ENCODE results near the gene SLC35E1. TPM values are rescaled to one million over a fixed set of nuclear protein-coding genes. Genes with fewer than 3 reads are reported as not detected.

Gene SLC35E1
- total RNA-seq (2014; rRNA removed; shearing (Covaris generic)), result 24.1 and 30.3 TPM in 2 replicates
- 16.2 and 17.0 TPM in 2 replicates for polyA plus RNA-seq (2016; fragmentation: Nextera tagmentation; extraction: Ambion mirVana)
- long read RNA-seq, partial matches to known transcripts, result 0 of 2 reads
- long read RNA-seq, other reads (novel, unspliced or antisense), result 1 of 2 reads

DNA sequence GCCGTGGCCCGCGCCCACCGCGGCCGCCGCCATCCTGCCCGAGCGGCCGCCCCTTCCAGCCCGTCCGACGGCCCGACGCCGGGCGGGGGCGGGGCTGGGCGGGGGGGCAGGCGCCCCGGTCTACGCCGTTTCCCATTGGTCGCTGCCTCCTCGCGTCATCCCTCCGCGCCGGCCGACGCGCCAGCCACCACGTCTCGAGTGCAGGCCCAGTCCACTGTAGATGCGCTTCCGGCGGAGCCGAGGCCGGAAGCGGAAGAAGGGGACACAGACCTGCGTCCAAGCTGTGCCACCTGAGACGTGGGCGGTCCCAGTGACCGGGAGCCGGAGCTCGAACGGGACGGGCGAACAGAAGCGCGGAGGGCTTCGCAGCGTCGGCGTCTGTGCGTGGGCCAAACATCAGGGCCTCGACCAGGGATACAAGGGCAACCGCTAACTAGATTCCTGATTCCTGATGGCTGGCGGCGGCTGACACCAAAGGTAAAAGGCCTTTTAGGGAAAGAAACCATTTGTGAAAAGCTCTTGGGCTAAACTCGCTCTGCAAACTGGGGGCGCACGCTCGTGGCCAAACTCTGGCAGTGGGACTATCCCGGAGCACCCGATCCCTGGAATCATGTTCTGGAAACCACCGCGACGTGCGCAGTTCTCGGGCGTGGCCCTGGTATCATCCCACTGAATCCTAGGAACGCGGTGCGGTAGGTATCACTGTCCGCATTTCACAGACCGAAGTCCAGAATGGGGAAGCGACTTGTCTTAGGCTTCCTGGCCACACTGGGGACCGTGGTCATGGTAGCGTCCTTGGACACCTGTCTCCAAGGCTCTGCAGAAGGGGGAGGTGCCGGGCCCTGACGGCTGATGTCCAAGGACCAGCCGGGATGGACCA lies at the start of gene SLC35E1:
Gene SLC35E1, minus strand, starts transcription at position 84 of the 880 bp plus-strand sequence. Its CDS starts 51 bp downstream, at position 33.
- DNase-seq (ENCODE audit: low spot score) (peak; percentile 98), ATAC-seq (peak; percentile 97)
- Mint-ChIP-seq H3K36me3 (ENCODE audit: low read depth) (peaks cover 28% of the 10 kb centered on the region), H3K4me1 (peaks cover 8% of the 10 kb centered on the region), H3K4me3 (peak within 1 kb of the TSS; percentile 98), H3K27me3 (ENCODE audit: insufficient read depth, low read depth, poor library complexity) (peaks cover 10% of the 10 kb centered on the region), H3K9me3 (no peaks in the 10 kb centered on the region), H3K27ac (peak within 1 kb of the TSS; percentile 96)
- Histone ChIP-seq H3K36me3 (ENCODE audit: insufficient read depth) (peaks cover 4% of the 10 kb centered on the region; the same call in 1 of the 2 replicates), H3F3A (replicated peaks; ENCODE audit: low read depth) (peaks cover 13% of the 10 kb centered on the region; the same call in 1 of the 2 replicates), H4K20me1 (replicated peaks; ENCODE audit: insufficient read depth) (peaks cover 19% of the 10 kb centered on the region), H3K4me1 (ENCODE audit: insufficient read depth) (peaks cover 9% of the 10 kb centered on the region; the same call in 1 of the 2 replicates), H2AFZ (peak within 1 kb of the TSS; percentile 76), H3K4me2 (peak within 1 kb of the TSS; percentile 96), H3K27me3 (ENCODE audit: insufficient read depth) (no peaks in the 10 kb centered on the region), H3K9me2 (ENCODE audit: insufficient read depth) (no peaks in the 10 kb centered on the region), H3K4me3 (peak within 1 kb of the TSS; percentile 95), H3K27ac (ENCODE audit: low read depth) (peak within 1 kb of the TSS; percentile 90), H3K79me2 (replicated peaks; ENCODE audit: insufficient read depth) (peaks cover 53% of the 10 kb centered on the region)
- peak; percentile 90 for TF ChIP-seq POLR2AphosphoS5 (IDR thresholded peaks at IDR 0.05; ENCODE audit: low read depth)
- no peak for TF ChIP-seq ZNF114 (CRISPR knock-in tag; IDR thresholded peaks at IDR 0.05)
- peak; percentile 89 for TF ChIP-seq ETS1 (IDR thresholded peaks at IDR 0.05)
- TF ChIP-seq CREB1 (CRISPR knock-in tag; IDR thresholded peaks at IDR 0.05; ENCODE audit: low read depth), result peak; percentile 99
- no peak for TF ChIP-seq STAT1 (IDR thresholded peaks at IDR 0.05; ENCODE audit: unreplicated experiment)

- H3K27ac ChIP-seq (ENCODE audit: low read depth), result no peak overlapping the region
- H3K4me3 ChIP-seq, result no peak overlapping the region
- H3K4me3 Mint-ChIP-seq, result no peak overlapping the region
- H3K9me3 Mint-ChIP-seq, result no peaks in the 10 kb centered on the region
- 0 out of 2 replicates have a peak overlapping the region, but pooled peaks have one; percentile 17 for H3K27ac Mint-ChIP-seq
- H3K36me3 ChIP-seq (ENCODE audit: insufficient read depth), result no peaks in the 10 kb centered on the region
- H3K4me1 Mint-ChIP-seq, result peaks cover 40% of the 10 kb centered on the region
- H3K36me3 Mint-ChIP-seq (ENCODE audit: low read depth), result no peaks in the 10 kb centered on the region; the same call in 2 of the 3 replicates
- H3K4me2 ChIP-seq, result no peak overlapping the region
- H3F3A ChIP-seq (replicated peaks; ENCODE audit: low read depth), result no peaks in the 10 kb centered on the region
- peaks cover 2% of the 10 kb centered on the region for H3K27me3 Mint-ChIP-seq (ENCODE audit: insufficient read depth, low read depth, poor library complexity)
- peaks cover 68% of the 10 kb centered on the region for H4K20me1 ChIP-seq (replicated peaks; ENCODE audit: insufficient read depth)
- H2AFZ ChIP-seq, result no peak overlapping the region
- DNase-seq (ENCODE audit: low spot score) (no peak), ATAC-seq (no peak)
- no peaks in the 10 kb centered on the region for H3K27me3 ChIP-seq (ENCODE audit: insufficient read depth)
- peaks cover 100% of the 10 kb centered on the region for H3K79me2 ChIP-seq (replicated peaks; ENCODE audit: insufficient read depth)
- peaks cover 2% of the 10 kb centered on the region for H3K4me1 ChIP-seq (ENCODE audit: insufficient read depth)
- H3K9me2 ChIP-seq (ENCODE audit: insufficient read depth), result 0 out of 2 replicates have a peak, but pooled peaks cover 4% of the 10 kb centered on the region
- TF ChIP-seq CTCF (conservative IDR thresholded peaks at IDR 0.05; ENCODE audit: low read depth in 2 of 2) (no peak), REST (IDR thresholded peaks at IDR 0.05; ENCODE audit: unreplicated experiment) (no peak), EZH2 (IDR thresholded peaks at IDR 0.05; ENCODE audit: low read depth, unreplicated experiment) (no peak), POLR2AphosphoS5 (IDR thresholded peaks at IDR 0.05; ENCODE audit: low read depth) (no peak), ZNF331 (CRISPR knock-in tag; IDR thresholded peaks at IDR 0.05; ENCODE audit: low read depth) (no peak), CREB1 (CRISPR knock-in tag; IDR thresholded peaks at IDR 0.05; ENCODE audit: low read depth) (no peak), NANOG (IDR thresholded peaks at IDR 0.05; ENCODE audit: borderline replicate concordance) (no peak), ZNF114 (CRISPR knock-in tag; IDR thresholded peaks at IDR 0.05) (no peak), JUNB (IDR thresholded peaks at IDR 0.05; ENCODE audit: unreplicated experiment) (no peak)
Observed at GRCh38 chr19:16621165-16621800, 49.1 kb upstream of the SLC35E1 start.
